ENCODE data around the gene SMYD3.

Gene SMYD3

GRCh38 chr1:245931450-245931849 is 575.6 kb downstream of the SMYD3 start:
- Histone ChIP-seq H3K4me3 (replicated peaks; ENCODE audit: low read depth, low read length) (no peak overlapping the region), H3K27me3 (replicated peaks; ENCODE audit: control insufficient read depth, insufficient read depth, low read length) (no peaks in the 10 kb centered on the region), H3K36me3 (ENCODE audit: control insufficient read depth, insufficient read depth, low read length) (no peaks in the 10 kb centered on the region)
- DNase-seq (ENCODE audit: extremely low read depth, insufficient read length) = no peak
- TF ChIP-seq CTCF (IDR thresholded peaks at IDR 0.05; ENCODE audit: insufficient read depth, low read length, poor library complexity, severe bottlenecking) = no peak

GRCh38 chr1:245929224-245929623 is 577.9 kb downstream of the SMYD3 start:
- TF ChIP-seq CTCF (IDR thresholded peaks at IDR 0.05; ENCODE audit: insufficient read depth, low read length, poor library complexity, severe bottlenecking) = no peak
- no peak for DNase-seq (ENCODE audit: extremely low read depth, insufficient read length)
- Histone ChIP-seq H3K4me3 (replicated peaks; ENCODE audit: low read depth, low read length) (no peak overlapping the region), H3K27me3 (replicated peaks; ENCODE audit: control insufficient read depth, insufficient read depth, low read length) (no peaks in the 10 kb centered on the region), H3K36me3 (ENCODE audit: control insufficient read depth, insufficient read depth, low read length) (no peaks in the 10 kb centered on the region)

- Histone ChIP-seq H3K36me3 (ENCODE audit: control insufficient read depth, insufficient read depth, low read length) (no peaks in the 10 kb centered on the region), H3K27me3 (replicated peaks; ENCODE audit: control insufficient read depth, insufficient read depth, low read length) (no peaks in the 10 kb centered on the region), H3K4me3 (replicated peaks; ENCODE audit: low read depth, low read length) (no peak overlapping the region)
- no peak for TF ChIP-seq CTCF (IDR thresholded peaks at IDR 0.05; ENCODE audit: insufficient read depth, low read length, poor library complexity, severe bottlenecking)
- no peak for DNase-seq (ENCODE audit: extremely low read depth, insufficient read length)
Measured at GRCh38 chr1:245926888-245927287, 580.2 kb downstream of the SMYD3 start.

- Histone ChIP-seq H3K36me3 (ENCODE audit: control insufficient read depth, insufficient read depth, low read length) (no peaks in the 10 kb centered on the region), H3K4me3 (replicated peaks; ENCODE audit: low read depth, low read length) (no peak overlapping the region), H3K27me3 (replicated peaks; ENCODE audit: control insufficient read depth, insufficient read depth, low read length) (no peaks in the 10 kb centered on the region)
- no peak for DNase-seq (ENCODE audit: extremely low read depth, insufficient read length)
- TF ChIP-seq CTCF (IDR thresholded peaks at IDR 0.05; ENCODE audit: insufficient read depth, low read length, poor library complexity, severe bottlenecking) = no peak
Measured at GRCh38 chr1:245923215-245923614, 583.9 kb downstream of the SMYD3 start.

GRCh38 chr1:245921417-245921816 is 585.7 kb downstream of the SMYD3 start:
- no peak for DNase-seq (ENCODE audit: extremely low read depth, insufficient read length)
- Histone ChIP-seq H3K4me3 (replicated peaks; ENCODE audit: low read depth, low read length) (no peak overlapping the region), H3K27me3 (replicated peaks; ENCODE audit: control insufficient read depth, insufficient read depth, low read length) (no peaks in the 10 kb centered on the region), H3K36me3 (ENCODE audit: control insufficient read depth, insufficient read depth, low read length) (no peaks in the 10 kb centered on the region)
- TF ChIP-seq CTCF (IDR thresholded peaks at IDR 0.05; ENCODE audit: insufficient read depth, low read length, poor library complexity, severe bottlenecking) = no peak

- Histone ChIP-seq H3K36me3 (ENCODE audit: control insufficient read depth, insufficient read depth, low read length) (no peaks in the 10 kb centered on the region), H3K4me3 (replicated peaks; ENCODE audit: low read depth, low read length) (no peak overlapping the region), H3K27me3 (replicated peaks; ENCODE audit: control insufficient read depth, insufficient read depth, low read length) (no peaks in the 10 kb centered on the region)
- TF ChIP-seq CTCF (IDR thresholded peaks at IDR 0.05; ENCODE audit: insufficient read depth, low read length, poor library complexity, severe bottlenecking) = no peak
- no peak for DNase-seq (ENCODE audit: extremely low read depth, insufficient read length)
Measured at GRCh38 chr1:245917403-245917802, 589.7 kb downstream of the SMYD3 start.

Data from GM06990 (cell line).